IMR-90 (cell line): Measurements from ENCODE around the gene ZFX. TPM values are rescaled to one million over a fixed set of nuclear protein-coding genes. Genes with fewer than 3 reads are reported as not detected.

Experiments used
- ATAC-seq: fragments of 200-7000 bp; cut with Tn5 transposase; 2 replicates; pipeline ENCODE4 v1.9.1; 2020; ENCODE audit warnings: low read depth, mild to moderate bottlenecking, moderate library complexity
- BruUV-seq: library from RNA; stranded (reverse); fragments of 400-500 nt; replicated peaks from 2 replicates; lab custom pipeline; 2021; lab: Mats Ljungman, UMichigan
- CTCF ChIA-PET: fragments of 300-600 bp; formaldehyde crosslinking; extraction: SDS; loops from one replicate; lab custom pipeline; 2021; ENCODE audit warnings: antibody characterized with exemption; lab: Yijun Ruan, JAX
- POLR2A ChIA-PET: fragments of 300-600 bp; sonication (Branson Sonifier 250); formaldehyde crosslinking; loops from one replicate; lab custom pipeline; 2022; ENCODE audit warnings: antibody characterized with exemption; ENCODE audit not compliant: unreplicated experiment; lab: Charles Lee
- DNase-seq: peaks from one replicate; pipeline ENCODE4 v3.0.0; 2013
- H2AFZ ChIP-seq: replicated peaks from 2 replicates; pipeline ENCODE3; 2013; ENCODE audit warnings: low read length, mild to moderate bottlenecking; ENCODE audit not compliant: poor library complexity
- H2AK5ac ChIP-seq: 2 replicates; pipeline ENCODE4 v1.6.1; 2013; ENCODE audit warnings: low read depth, low read length, inconsistent platforms
- H2AK9ac ChIP-seq: replicated peaks from 2 replicates; pipeline ENCODE3; 2013; ENCODE audit warnings: mild to moderate bottlenecking, low read depth, low read length, moderate library complexity; ENCODE audit not compliant: poor library complexity
- H2BK120ac ChIP-seq: 2 replicates; pipeline ENCODE4 v1.6.1; 2013; ENCODE audit warnings: low read depth, low read length, inconsistent platforms
- H2BK15ac ChIP-seq: 3 replicates; pipeline ENCODE4 v1.6.1; 2013; ENCODE audit warnings: low read depth, low read length, inconsistent platforms
- H2BK20ac ChIP-seq: 2 replicates; pipeline ENCODE4 v1.6.1; 2013; ENCODE audit warnings: low read depth, mild to moderate bottlenecking, inconsistent platforms, low read length, moderate library complexity
- H2BK5ac ChIP-seq: 2 replicates; pipeline ENCODE4 v1.6.1; 2013; ENCODE audit warnings: mild to moderate bottlenecking, low read depth, low read length, inconsistent platforms; ENCODE audit not compliant: poor library complexity, severe bottlenecking
- H3K14ac ChIP-seq: replicated peaks from 2 replicates; pipeline ENCODE4 v1.6.1; 2013; ENCODE audit warnings: low read depth, low read length, inconsistent platforms
- H3K18ac ChIP-seq: 2 replicates; pipeline ENCODE4 v1.6.1; 2013; ENCODE audit warnings: low read depth, low read length, control low read depth
- H3K23ac ChIP-seq: 2 replicates; pipeline ENCODE4 v1.6.1; 2013; ENCODE audit warnings: low read depth, low read length, inconsistent platforms
- H3K27ac ChIP-seq: 2 replicates; pipeline ENCODE4 v1.5.1; 2013; ENCODE audit warnings: mild to moderate bottlenecking, control low read depth, low read length; ENCODE audit not compliant: insufficient read depth
- H3K27me3 ChIP-seq: 2 replicates; pipeline ENCODE4 v1.6.1; 2013; ENCODE audit warnings: low read length; ENCODE audit not compliant: control insufficient read depth, insufficient read depth
- H3K36me3 ChIP-seq: 2 replicates; pipeline ENCODE4 v1.6.1; 2013; ENCODE audit warnings: low read length, mixed read lengths; ENCODE audit not compliant: control insufficient read depth, insufficient read depth
- H3K4ac ChIP-seq: 2 replicates; pipeline ENCODE4 v1.6.1; 2013; ENCODE audit warnings: low read depth, low read length, inconsistent platforms
- H3K4me1 ChIP-seq: 2 replicates; pipeline ENCODE4 v1.6.1; 2013; ENCODE audit warnings: low read length, mixed read lengths; ENCODE audit not compliant: control insufficient read depth, insufficient read depth
- H3K4me2 ChIP-seq: 2 replicates; pipeline ENCODE4 v1.6.1; 2013; ENCODE audit warnings: low read depth, mild to moderate bottlenecking, control low read depth, low read length, moderate library complexity
- H3K4me3 ChIP-seq: 2 replicates; pipeline ENCODE4 v1.5.1; 2013; ENCODE audit warnings: low read depth, mild to moderate bottlenecking, control low read depth, low read length, moderate library complexity; ENCODE audit not compliant: insufficient read depth
- H3K56ac ChIP-seq: 2 replicates; pipeline ENCODE4 v1.6.1; 2013; ENCODE audit warnings: low read length, inconsistent platforms; ENCODE audit not compliant: insufficient read depth; ENCODE audit errors: extremely low read depth
- H3K79me1 ChIP-seq, 2 experiments: 2 replicates each; pipeline ENCODE4 v1.6.1; 2013; ENCODE audit warnings: low read length in 2 of 2, inconsistent platforms in 1 of 2, low read depth in 1 of 2
- H3K9ac ChIP-seq: 2 replicates; pipeline ENCODE4 v1.6.1; 2013; ENCODE audit warnings: low read depth, low read length, control low read depth
- H3K9me1 ChIP-seq: 2 replicates; pipeline ENCODE4 v1.6.1; 2013; ENCODE audit warnings: low read length, inconsistent platforms; ENCODE audit not compliant: insufficient read depth
- H3K9me3 ChIP-seq: 2 replicates; pipeline ENCODE4 v1.6.1; 2013; ENCODE audit warnings: low read length; ENCODE audit not compliant: control insufficient read depth, insufficient read depth
- H4K20me1 ChIP-seq: 2 replicates; pipeline ENCODE4 v1.6.1; 2013; ENCODE audit warnings: low read length, inconsistent platforms; ENCODE audit not compliant: insufficient read depth
- H4K5ac ChIP-seq: 2 replicates; pipeline ENCODE4 v1.6.1; 2013; ENCODE audit warnings: mild to moderate bottlenecking, low read depth, low read length, control low read depth
- H4K8ac ChIP-seq, 2 experiments: 2 replicates each; pipeline ENCODE4 v1.6.1; 2013; ENCODE audit warnings: low read depth in 2 of 2, low read length in 2 of 2, control low read depth in 1 of 2, inconsistent platforms in 1 of 2
- H4K91ac ChIP-seq: 2 replicates; pipeline ENCODE4 v1.6.1; 2013; ENCODE audit warnings: low read depth, low read length, inconsistent platforms; ENCODE audit not compliant: insufficient read depth
- BHLHE40 ChIP-seq: fragments of 150-350 bp; IDR thresholded peaks from 2 replicates; pipeline ENCODE4 v1.6.1; 2016; ENCODE audit warnings: mild to moderate bottlenecking, low read depth, low read length
- CEBPB ChIP-seq: IDR thresholded peaks from 2 replicates; pipeline ENCODE4 v1.6.1; 2012; ENCODE audit warnings: low read depth, low read length, improper control_type of control experiment
- CHD1 ChIP-seq: IDR thresholded peaks from 2 replicates; pipeline ENCODE4 v1.6.1; 2012; ENCODE audit warnings: low read depth, low read length, improper control_type of control experiment
- CTCF ChIP-seq: conservative IDR thresholded peaks from 2 replicates; pipeline ENCODE4 v1.5.1; 2012; ENCODE audit warnings: mild to moderate bottlenecking, low read depth, low read length, improper control_type of control experiment
- ELK1 ChIP-seq: fragments of 150-350 bp; IDR thresholded peaks from 2 replicates; pipeline ENCODE4 v1.6.1; 2016; ENCODE audit warnings: low read depth, mild to moderate bottlenecking, low read length, moderate library complexity, borderline replicate concordance
- FOS ChIP-seq: fragments of 150-350 bp; IDR thresholded peaks from 2 replicates; pipeline ENCODE4 v1.6.1; 2016; ENCODE audit warnings: low read depth, low read length
- MAFK ChIP-seq: IDR thresholded peaks from 2 replicates; pipeline ENCODE4 v1.6.1; 2012; ENCODE audit warnings: low read depth, low read length, improper control_type of control experiment
- MAZ ChIP-seq: IDR thresholded peaks from 2 replicates; pipeline ENCODE4 v1.6.1; 2012; ENCODE audit warnings: low read depth, mild to moderate bottlenecking, low read length, improper control_type of control experiment, moderate library complexity, borderline replicate concordance
- MXI1 ChIP-seq: IDR thresholded peaks from 2 replicates; pipeline ENCODE4 v1.6.1; 2012; ENCODE audit warnings: low read depth, mild to moderate bottlenecking, low read length, moderate library complexity, borderline replicate concordance
- NFE2L2 ChIP-seq: fragments of 150-350 bp; IDR thresholded peaks from 2 replicates; pipeline ENCODE4 v1.6.1; 2016; ENCODE audit warnings: low read depth, mild to moderate bottlenecking, low read length
- POLR2A ChIP-seq: IDR thresholded peaks from 2 replicates; pipeline ENCODE4 v1.6.1; 2012; ENCODE audit warnings: mild to moderate bottlenecking, low read depth, low read length
- RAD21 ChIP-seq: IDR thresholded peaks from 2 replicates; pipeline ENCODE4 v1.6.1; 2012; ENCODE audit warnings: low read length, improper control_type of control experiment
- RCOR1 ChIP-seq: IDR thresholded peaks from 2 replicates; pipeline ENCODE4 v1.6.1; 2012; ENCODE audit warnings: mild to moderate bottlenecking, low read length, improper control_type of control experiment; ENCODE audit not compliant: insufficient replicate concordance
- RFX5 ChIP-seq: IDR thresholded peaks from 2 replicates; pipeline ENCODE4 v1.8.0; 2012; ENCODE audit warnings: low read depth, mild to moderate bottlenecking, low read length, moderate library complexity
- SMC3 ChIP-seq: fragments of 150-350 bp; IDR thresholded peaks from 2 replicates; pipeline ENCODE4 v1.6.1; 2016; ENCODE audit warnings: low read depth, mild to moderate bottlenecking, antibody characterized with exemption, low read length, moderate library complexity
- USF2 ChIP-seq: fragments of 150-350 bp; IDR thresholded peaks from 2 replicates; pipeline ENCODE4 v1.6.1; 2017; ENCODE audit warnings: mild to moderate bottlenecking, antibody characterized with exemption, low read length, low read depth
- WGBS, 2 experiments: methylation state at CpG; one replicate each; pipeline versions ENCODE4 v1.1.5 to v1.1.7; 2013; ENCODE audit warnings: missing lambda C conversion rate in 2 of 2; ENCODE audit not compliant: insufficient read length in 1 of 2; ENCODE audit errors: extremely low coverage in 2 of 2; 5-methylcytosine and 5-hydroxymethylcytosine counted together
- dilution Hi-C: fragments of 300-500 bp; cut with HindIII; formaldehyde crosslinking; loops from one replicate; pipeline ENCODE4 v1.14.3; 2018; ENCODE audit warnings: low sequenced_read_pairs; ENCODE audit not compliant: unreplicated experiment
- in situ Hi-C: fragments of 300-500 bp; cut with MboI; formaldehyde crosslinking; loops from 3 replicates; pipeline ENCODE4 v1.14.3; 2019; ENCODE audit warnings: low sequenced_read_pairs, inconsistent platforms, mixed read lengths
- intact Hi-C: fragments of 100-400 bp; cut with micrococcal nuclease; formaldehyde crosslinking; loops from 2 replicates; pipeline ENCODE4 v1.10.0; 2022
- polyA plus RNA-seq, 3 experiments: library from polyadenylated mRNA; depleted of rRNA; stranded (reverse); fragments of >200 nt; gene quantifications; 2 replicates each; pipeline ENCODE4 v1.2.3, GENCODE V29; 2012; ENCODE audit warnings: low replicate concordance in 1 of 3
- total RNA-seq: library from RNA; depleted of rRNA; stranded (reverse); fragments of >200 nt; gene quantifications from 2 replicates; pipeline ENCODE4 v1.2.3, GENCODE V29; 2012

The ZFX gene
- total and polyA plus RNA-seq, 2 of the 4 experiments (the other 2 are of a cell fraction), result 16.0 to 99.3 TPM

- Histone ChIP-seq H4K8ac (no peak overlapping the region), H3K27me3 (no peaks in the 10 kb centered on the region), H3K36me3 (peaks cover 42% of the 10 kb centered on the region), H3K4me3 (no peak overlapping the region), H3K18ac (no peak overlapping the region), H3K9me3 (no peaks in the 10 kb centered on the region), H2BK15ac (no peak overlapping the region), H3K4ac (no peak overlapping the region), H3K9me1 (peaks cover 5% of the 10 kb centered on the region), H3K14ac (no peak overlapping the region), H4K91ac (no peak overlapping the region), H3K4me1 (no peaks in the 10 kb centered on the region), H2BK5ac (no peak overlapping the region), H2AFZ (no peak overlapping the region), H3K79me1 (peaks cover 9 to 52% of the 10 kb centered on the region in 2 experiments), H3K4me2 (no peak overlapping the region), H4K20me1 (peaks cover 38% of the 10 kb centered on the region), H3K9ac (no peak overlapping the region), H3K56ac (no peak overlapping the region), H3K27ac (no peak overlapping the region), H2BK20ac (no peak overlapping the region), H2AK5ac (no peak overlapping the region), H4K5ac (no peak overlapping the region), H3K23ac (no peak overlapping the region), H2BK120ac (no peak overlapping the region), H2AK9ac (no peak overlapping the region)
- DNase-seq, result no peak
- TF ChIP-seq NFE2L2 (no peak), MAFK (no peak), MXI1 (no peak), CTCF (no peak), ELK1 (no peak), FOS (no peak), USF2 (no peak), SMC3 (no peak), MAZ (no peak), CEBPB (no peak), RCOR1 (no peak), BHLHE40 (no peak), RAD21 (no peak), RFX5 (no peak), POLR2A (no peak), CHD1 (no peak)
- POLR2A ChIA-PET, result interaction anchor here (0.6 kb wide), 1 partner anchor 15 kb away, joined by 4 read pairs; no protein-coding TSS in a partner anchor
- CTCF ChIA-PET, result no interaction called here
- in situ Hi-C loops, result no loop called here
- WGBS, 2 experiments, result 91% methylated on average over 6 of the region's 8 CpGs; no CpG with 5 or more reads in 1 of the 2 experiments
- ATAC-seq, result no peak
- no TSS peak for BruUV-seq
- intact Hi-C loops, result no loop called here
- dilution Hi-C loops, result no loop called here
These were observed 28.9 kb downstream of the ZFX start for GRCh38 chrX:24178441-24178840.
